GM23338 (cell line): ENCODE measurements around the gene MAPKAPK3. TPM values are rescaled to one million over a fixed set of nuclear protein-coding genes. Genes with fewer than 3 reads are reported as not detected.

Experiments
- ATAC-seq: fragments of 200-7000 bp; cut with Tn5 transposase; 3 replicates; pipeline ENCODE4 v1.9.1; 2020
- DNase-seq: peaks from one replicate; pipeline ENCODE4 v3.0.0-alpha.2; 2015; ENCODE audit warnings: low spot score
- H2AFZ ChIP-seq: fragments of 200-600 bp; sonication (generic); 2 replicates; pipeline ENCODE4 v1.8.0; 2016; ENCODE audit warnings: antibody characterized with exemption, mild to moderate bottlenecking, moderate library complexity
- H3F3A ChIP-seq: fragments of 200-600 bp; sonication (generic); replicated peaks from 2 replicates; pipeline ENCODE4 v1.8.0; 2017; ENCODE audit warnings: antibody characterized with exemption, mixed run types, low read depth
- H3K27ac ChIP-seq: fragments of 200-600 bp; sonication (generic); 2 replicates; pipeline ENCODE4 v1.6.1; 2016; ENCODE audit warnings: low read depth
- H3K27me3 ChIP-seq: fragments of 200-600 bp; sonication (generic); 2 replicates; pipeline ENCODE4 v1.8.0; 2016; ENCODE audit warnings: mild to moderate bottlenecking, mixed run types, moderate library complexity; ENCODE audit not compliant: insufficient read depth
- H3K36me3 ChIP-seq: fragments of 200-600 bp; sonication (generic); 2 replicates; pipeline ENCODE4 v1.8.0; 2016; ENCODE audit warnings: mild to moderate bottlenecking; ENCODE audit not compliant: insufficient read depth
- H3K4me1 ChIP-seq: fragments of 200-600 bp; sonication (generic); 2 replicates; pipeline ENCODE4 v1.8.0; 2016; ENCODE audit warnings: mild to moderate bottlenecking, moderate library complexity; ENCODE audit not compliant: insufficient read depth
- H3K4me2 ChIP-seq: fragments of 200-600 bp; sonication (generic); 2 replicates; pipeline ENCODE4 v1.7.1; 2017; ENCODE audit warnings: mixed run types
- H3K4me3 ChIP-seq: fragments of 200-600 bp; sonication (generic); 2 replicates; pipeline ENCODE4 v1.6.1; 2016; ENCODE audit warnings: mixed run types
- H3K79me2 ChIP-seq: fragments of 200-600 bp; sonication (generic); replicated peaks from 2 replicates; pipeline ENCODE4 v1.8.0; 2017; ENCODE audit warnings: mild to moderate bottlenecking; ENCODE audit not compliant: insufficient read depth
- H3K9me2 ChIP-seq: fragments of 200-600 bp; sonication (generic); 2 replicates; pipeline ENCODE4 v1.8.0; 2017; ENCODE audit not compliant: insufficient read depth
- H4K20me1 ChIP-seq: fragments of 200-600 bp; sonication (generic); replicated peaks from 2 replicates; pipeline ENCODE4 v1.8.0; 2017; ENCODE audit warnings: mild to moderate bottlenecking; ENCODE audit not compliant: insufficient read depth
- H3K27ac Mint-ChIP-seq: 2 replicates; pipeline ENCODE4 v1.8.0; 2020; ENCODE audit warnings: inconsistent platforms, mild to moderate bottlenecking, moderate library complexity, mixed read lengths
- H3K27me3 Mint-ChIP-seq: 3 replicates; pipeline ENCODE4 v1.8.0; 2022; ENCODE audit warnings: low read depth, mild to moderate bottlenecking, moderate library complexity, mixed read lengths, inconsistent platforms; ENCODE audit not compliant: insufficient read depth, poor library complexity
- H3K36me3 Mint-ChIP-seq: 3 replicates; pipeline ENCODE4 v1.8.0; 2021; ENCODE audit warnings: low read depth, mild to moderate bottlenecking, inconsistent platforms, moderate library complexity, mixed read lengths
- H3K4me1 Mint-ChIP-seq: 3 replicates; pipeline ENCODE4 v1.8.0; 2020; ENCODE audit warnings: mild to moderate bottlenecking, inconsistent platforms, mixed read lengths
- H3K4me3 Mint-ChIP-seq: 3 replicates; pipeline ENCODE4 v1.8.0; 2021; ENCODE audit warnings: moderate library complexity, mild to moderate bottlenecking, inconsistent platforms, mixed read lengths
- H3K9me3 Mint-ChIP-seq: 3 replicates; pipeline ENCODE4 v1.8.0; 2020; ENCODE audit warnings: moderate library complexity, mild to moderate bottlenecking, inconsistent platforms, mixed read lengths
- CREB1 ChIP-seq: fragments of 250-450 bp; sonication (Bioruptor Pico); IDR thresholded peaks from 2 replicates; pipeline ENCODE4 v1.5.0; 2020; ENCODE audit warnings: low read depth, mild to moderate bottlenecking, moderate library complexity
- CTCF ChIP-seq, 2 experiments: fragments of 200-600 bp in 1 of 2; sonication (generic) in 1 of 2; conservative IDR thresholded peaks; 2 replicates each; pipeline versions ENCODE4 v1.5.1 to v1.6.1; 2016 to 2017; ENCODE audit warnings: antibody characterized with exemption in 2 of 2, low read depth in 2 of 2, mild to moderate bottlenecking in 2 of 2, moderate library complexity in 1 of 2
- ETS1 ChIP-seq: IDR thresholded peaks from 2 replicates; pipeline ENCODE4 v1.6.1; 2016; ENCODE audit warnings: antibody characterized with exemption
- EZH2 ChIP-seq: fragments of 200-600 bp; sonication (generic); IDR thresholded peaks from one replicate; pipeline ENCODE4 v1.8.0; 2017; ENCODE audit warnings: antibody characterized with exemption, mild to moderate bottlenecking, low read depth; ENCODE audit not compliant: unreplicated experiment
- EZH2phosphoT487 ChIP-seq: fragments of 200-600 bp; sonication (generic); IDR thresholded peaks from one replicate; pipeline ENCODE4 v1.8.1; 2018; ENCODE audit warnings: antibody characterized with exemption; ENCODE audit not compliant: unreplicated experiment
- JUNB ChIP-seq: IDR thresholded peaks from one replicate; pipeline ENCODE4 v1.6.1; 2016; ENCODE audit warnings: antibody characterized with exemption; ENCODE audit not compliant: unreplicated experiment
- NANOG ChIP-seq: IDR thresholded peaks from 2 replicates; pipeline ENCODE4 v1.6.1; 2016; ENCODE audit warnings: antibody characterized with exemption, borderline replicate concordance
- POLR2AphosphoS5 ChIP-seq: IDR thresholded peaks from 2 replicates; pipeline ENCODE4 v1.6.1; 2016; ENCODE audit warnings: antibody characterized with exemption, low read depth
- STAT1 ChIP-seq: IDR thresholded peaks from one replicate; pipeline ENCODE4 v1.6.1; 2016; ENCODE audit warnings: antibody characterized with exemption; ENCODE audit not compliant: unreplicated experiment
- ZNF114 ChIP-seq: fragments of 250-450 bp; sonication (Bioruptor Pico); IDR thresholded peaks from 2 replicates; pipeline ENCODE4 v1.5.0; 2020; ENCODE audit warnings: mild to moderate bottlenecking, moderate library complexity
- ZNF331 ChIP-seq: fragments of 250-450 bp; sonication (Bioruptor Pico); IDR thresholded peaks from 2 replicates; pipeline ENCODE4 v1.5.0; 2020; ENCODE audit warnings: low read depth, mild to moderate bottlenecking, moderate library complexity
- ZNF462 ChIP-seq: fragments of 250-450 bp; sonication (Bioruptor Pico); IDR thresholded peaks from 2 replicates; pipeline ENCODE4 v1.5.0; 2020; ENCODE audit warnings: mild to moderate bottlenecking, moderate library complexity
- polyA plus RNA-seq: library from polyadenylated mRNA; unstranded; fragments of >200 nt; fragmentation: Nextera tagmentation; extraction: Ambion mirVana; gene quantifications from 2 replicates; pipeline ENCODE4 v1.2.1, GENCODE V29; 2016
- total RNA-seq: library from RNA; depleted of rRNA; stranded (reverse); fragments of >200 nt; shearing (Covaris generic); gene quantifications from 2 replicates; pipeline ENCODE4 v1.2.3, GENCODE V29; 2014
- TF ChIP-seq, protein P1 (sequence below): IDR thresholded peaks from one replicate; pipeline ENCODE4 v1.6.1; 2018; ENCODE audit warnings: antibody characterized with exemption; ENCODE audit not compliant: unreplicated experiment

The MAPKAPK3 gene
- total and polyA plus RNA-seq, 2 experiments from 2014 or later: 16.5 to 51.1 TPM

DNA sequence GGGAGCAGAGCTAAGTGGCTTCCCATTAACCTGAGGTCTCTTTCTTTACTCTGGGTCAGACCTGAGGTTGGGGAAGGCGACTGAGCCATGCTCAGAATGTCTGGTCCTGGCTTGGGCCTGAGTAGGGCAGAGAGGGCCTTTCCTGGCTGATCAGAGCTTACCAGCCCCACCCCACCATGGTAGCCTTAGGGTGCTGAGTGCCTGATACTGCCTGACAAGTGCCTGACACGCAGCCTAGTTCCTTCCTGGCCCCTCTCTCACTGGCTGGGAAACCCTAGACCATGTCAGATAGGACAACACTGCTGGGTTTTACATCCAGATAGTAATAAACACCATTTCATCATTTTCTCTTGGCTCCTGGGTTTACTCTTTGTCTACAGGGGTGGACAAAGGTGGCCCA, 32.0 kb downstream of the MAPKAPK3 start (continued):
- TF ChIP-seq NANOG: no peak
- TF ChIP-seq CREB1 (CRISPR knock-in tag): no peak

DNA sequence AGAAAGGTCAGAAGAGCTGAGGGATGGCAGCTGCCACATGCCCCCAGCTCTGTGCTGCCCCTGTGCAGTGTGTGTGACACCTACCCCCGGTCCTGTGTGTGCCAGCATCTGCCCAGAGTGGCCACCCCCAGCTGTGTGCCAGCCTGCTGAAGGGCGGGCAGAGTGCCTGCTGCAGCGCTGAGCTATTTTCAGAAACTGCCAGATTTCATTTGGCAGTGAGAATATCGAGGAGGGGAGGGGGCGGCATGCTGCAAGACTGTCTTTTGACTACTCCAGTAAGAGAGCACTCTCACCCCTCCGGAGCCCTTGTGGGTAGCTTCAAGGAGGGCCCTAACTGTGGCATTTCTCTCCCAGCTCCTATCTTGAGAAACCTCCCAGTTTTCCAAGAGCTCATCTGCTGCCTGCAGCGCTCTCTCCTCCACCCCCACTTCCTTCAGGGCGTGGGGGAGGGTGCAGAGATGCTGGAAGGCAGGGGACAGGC, 32.5 kb downstream of the MAPKAPK3 start:
- no peaks in the 10 kb centered on the region for H3K9me3 Mint-ChIP-seq
- no peak overlapping the region for H3K4me3 Mint-ChIP-seq
- no peaks in the 10 kb centered on the region for H3K79me2 ChIP-seq
- H3K4me3 ChIP-seq: no peak overlapping the region
- ATAC-seq (no peak), DNase-seq (no peak)
- H3K27ac Mint-ChIP-seq: no peak overlapping the region
- no peak overlapping the region for H2AFZ ChIP-seq
- H3K27me3 ChIP-seq: no peaks in the 10 kb centered on the region
- no peaks in the 10 kb centered on the region for H4K20me1 ChIP-seq
- no peak for TF ChIP-seq ZNF462 (CRISPR knock-in tag)
- no peak for TF ChIP-seq EZH2
- TF ChIP-seq EZH2phosphoT487: no peak
- TF ChIP-seq, protein P1, sequence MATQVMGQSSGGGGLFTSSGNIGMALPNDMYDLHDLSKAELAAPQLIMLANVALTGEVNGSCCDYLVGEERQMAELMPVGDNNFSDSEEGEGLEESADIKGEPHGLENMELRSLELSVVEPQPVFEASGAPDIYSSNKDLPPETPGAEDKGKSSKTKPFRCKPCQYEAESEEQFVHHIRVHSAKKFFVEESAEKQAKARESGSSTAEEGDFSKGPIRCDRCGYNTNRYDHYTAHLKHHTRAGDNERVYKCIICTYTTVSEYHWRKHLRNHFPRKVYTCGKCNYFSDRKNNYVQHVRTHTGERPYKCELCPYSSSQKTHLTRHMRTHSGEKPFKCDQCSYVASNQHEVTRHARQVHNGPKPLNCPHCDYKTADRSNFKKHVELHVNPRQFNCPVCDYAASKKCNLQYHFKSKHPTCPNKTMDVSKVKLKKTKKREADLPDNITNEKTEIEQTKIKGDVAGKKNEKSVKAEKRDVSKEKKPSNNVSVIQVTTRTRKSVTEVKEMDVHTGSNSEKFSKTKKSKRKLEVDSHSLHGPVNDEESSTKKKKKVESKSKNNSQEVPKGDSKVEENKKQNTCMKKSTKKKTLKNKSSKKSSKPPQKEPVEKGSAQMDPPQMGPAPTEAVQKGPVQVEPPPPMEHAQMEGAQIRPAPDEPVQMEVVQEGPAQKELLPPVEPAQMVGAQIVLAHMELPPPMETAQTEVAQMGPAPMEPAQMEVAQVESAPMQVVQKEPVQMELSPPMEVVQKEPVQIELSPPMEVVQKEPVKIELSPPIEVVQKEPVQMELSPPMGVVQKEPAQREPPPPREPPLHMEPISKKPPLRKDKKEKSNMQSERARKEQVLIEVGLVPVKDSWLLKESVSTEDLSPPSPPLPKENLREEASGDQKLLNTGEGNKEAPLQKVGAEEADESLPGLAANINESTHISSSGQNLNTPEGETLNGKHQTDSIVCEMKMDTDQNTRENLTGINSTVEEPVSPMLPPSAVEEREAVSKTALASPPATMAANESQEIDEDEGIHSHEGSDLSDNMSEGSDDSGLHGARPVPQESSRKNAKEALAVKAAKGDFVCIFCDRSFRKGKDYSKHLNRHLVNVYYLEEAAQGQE: no peak
- no peak for TF ChIP-seq JUNB
- no peak for TF ChIP-seq CREB1 (CRISPR knock-in tag)
- TF ChIP-seq STAT1: no peak
- no peak for TF ChIP-seq POLR2AphosphoS5
- TF ChIP-seq NANOG: no peak
- TF ChIP-seq ZNF114: no peak
- no peak for TF ChIP-seq ZNF331 (CRISPR knock-in tag)
- TF ChIP-seq CTCF (conservative IDR thresholded peaks at IDR 0.05; ENCODE audit: low read depth in 2 of 2): no peak
- TF ChIP-seq ETS1: no peak
- no peaks in the 10 kb centered on the region for H3K36me3 ChIP-seq
- H3K27me3 Mint-ChIP-seq: peaks cover 6% of the 10 kb centered on the region
- peaks cover 7% of the 10 kb centered on the region; the same call in 2 of the 3 replicates for H3K36me3 Mint-ChIP-seq
- H3K4me1 ChIP-seq: peaks cover 13% of the 10 kb centered on the region
- no peaks in the 10 kb centered on the region for H3K9me2 ChIP-seq
- no peak overlapping the region for H3K4me2 ChIP-seq
- peaks cover 29% of the 10 kb centered on the region for H3K4me1 Mint-ChIP-seq
- no peak overlapping the region for H3K27ac ChIP-seq
- 0 out of 2 replicates have a peak, but pooled peaks cover 5% of the 10 kb centered on the region for H3F3A ChIP-seq
